Pulmonary artery endothelial cell (primary cell): ENCODE data around the gene SLC16A3. TPM values are rescaled to one million over a fixed set of nuclear protein-coding genes. Genes with fewer than 3 reads are reported as not detected.

Experiments
- DNase-seq: peaks from one replicate; pipeline ENCODE4 v3.0.0-alpha.2; 2011; ENCODE audit warnings: low read depth, low spot score
- total RNA-seq: library from RNA; depleted of rRNA; stranded (reverse); fragments of >200 nt; gene quantifications from 2 replicates; pipeline ENCODE4 v1.2.3, GENCODE V29; 2014

The SLC16A3 gene
- total RNA-seq, 1 donor from 2014 or later, result 101 TPM

DNA sequence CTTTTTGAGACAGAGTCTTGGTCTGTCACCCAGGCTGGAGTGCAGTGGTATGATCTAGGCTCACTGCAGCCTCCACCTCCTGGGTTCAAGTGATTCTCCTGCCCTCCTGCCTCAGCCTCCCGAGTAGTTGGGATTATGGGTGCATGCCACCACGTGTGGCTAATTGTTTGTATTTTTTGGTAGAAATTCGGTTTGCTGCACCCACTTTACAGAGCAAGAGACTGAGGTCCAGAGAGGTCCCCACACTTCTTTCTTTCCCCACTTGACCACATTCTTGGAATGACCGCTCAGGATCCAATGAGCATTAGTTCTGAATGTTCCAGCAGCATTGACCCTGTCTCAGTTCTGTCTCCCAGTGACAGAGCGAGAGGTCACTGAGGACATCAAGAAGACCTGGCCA is 5.3 kb upstream of the SLC16A3 start:
- no peak for DNase-seq

DNA sequence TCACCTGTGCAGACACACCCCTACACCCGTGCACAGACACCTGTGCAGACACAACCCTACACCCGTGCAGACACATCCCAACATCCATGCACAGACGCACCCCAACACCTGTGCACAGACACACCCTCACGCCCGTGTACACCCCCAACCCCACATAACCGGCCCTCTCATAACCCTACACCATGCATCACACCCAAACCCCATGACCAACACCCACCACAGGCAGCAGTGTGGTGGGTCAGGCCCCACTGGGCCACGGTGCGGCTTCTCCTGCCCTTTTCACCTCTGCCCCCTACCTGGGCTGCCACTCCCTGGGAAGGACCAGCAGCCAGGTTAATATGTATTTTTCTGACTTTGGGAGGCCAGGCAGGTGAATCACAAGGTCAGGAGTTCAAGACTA is 4.2 kb upstream of the SLC16A3 start:
- no peak for DNase-seq

DNA sequence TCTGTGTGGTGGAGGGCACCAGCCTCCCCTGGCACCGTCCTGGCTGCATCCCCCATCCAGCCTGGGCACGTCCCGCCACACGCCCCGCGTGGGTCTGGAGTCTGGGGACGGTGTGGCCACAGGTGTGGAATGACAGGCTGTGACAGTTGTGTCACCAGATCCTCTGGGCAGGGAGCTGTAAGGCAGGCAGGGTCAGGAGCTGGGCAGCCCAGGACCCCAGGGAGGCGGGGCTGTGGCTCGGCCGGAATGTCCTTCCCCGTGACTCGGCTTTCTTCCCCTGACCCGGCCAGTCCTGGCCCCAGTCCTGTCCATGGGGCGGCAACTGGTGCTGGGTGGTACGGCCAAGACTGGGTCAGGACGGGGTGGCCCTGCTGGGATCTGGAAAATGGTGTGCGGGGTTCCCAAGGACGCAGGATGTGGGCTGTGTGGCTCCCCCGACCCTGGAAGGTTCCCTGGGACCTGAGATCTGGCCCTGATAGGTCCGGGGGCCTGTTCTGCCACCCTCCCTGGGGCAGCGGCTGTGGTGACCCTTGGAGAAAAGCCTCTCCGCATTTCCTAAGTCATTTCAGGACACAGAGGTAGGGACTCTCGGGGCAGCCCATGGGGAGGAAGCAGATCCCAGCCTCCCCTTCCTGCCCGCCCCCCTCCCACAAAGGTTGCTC is 3.3 kb upstream of the SLC16A3 start:
- no peak for DNase-seq

DNA sequence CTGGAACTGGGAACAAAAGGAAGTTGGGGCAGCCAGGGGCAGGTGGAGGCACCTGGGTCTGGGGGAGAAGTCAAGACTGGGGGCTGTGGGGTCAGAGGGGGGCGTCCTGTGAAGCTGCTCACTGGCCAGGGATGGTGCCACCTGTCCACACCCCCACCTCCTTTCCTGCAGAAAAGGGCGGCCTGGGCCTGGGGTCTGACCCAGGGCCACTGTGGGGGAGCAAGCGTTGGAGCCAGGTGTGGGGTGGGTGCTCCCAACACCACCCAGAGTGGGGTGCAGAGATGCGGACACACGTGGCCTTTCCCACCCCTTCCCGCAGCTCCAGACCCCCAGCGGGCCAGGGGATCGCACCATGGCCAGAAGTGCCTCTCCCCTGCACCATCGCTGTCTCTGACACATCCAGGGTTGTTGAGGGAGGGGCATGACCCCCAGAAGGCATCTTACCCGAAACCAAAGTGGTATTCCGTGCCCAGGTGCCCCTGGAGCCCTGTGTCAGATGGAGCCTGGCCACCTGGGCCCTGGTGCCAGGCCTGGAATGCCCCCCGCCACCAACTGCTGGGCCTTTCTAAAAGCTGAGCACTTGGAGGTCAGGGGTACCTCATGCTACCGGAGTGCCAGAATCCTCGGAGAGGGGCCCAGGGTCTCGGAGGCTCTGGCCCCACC is 2.6 kb upstream of the SLC16A3 start:
- DNase-seq, result no peak

DNA sequence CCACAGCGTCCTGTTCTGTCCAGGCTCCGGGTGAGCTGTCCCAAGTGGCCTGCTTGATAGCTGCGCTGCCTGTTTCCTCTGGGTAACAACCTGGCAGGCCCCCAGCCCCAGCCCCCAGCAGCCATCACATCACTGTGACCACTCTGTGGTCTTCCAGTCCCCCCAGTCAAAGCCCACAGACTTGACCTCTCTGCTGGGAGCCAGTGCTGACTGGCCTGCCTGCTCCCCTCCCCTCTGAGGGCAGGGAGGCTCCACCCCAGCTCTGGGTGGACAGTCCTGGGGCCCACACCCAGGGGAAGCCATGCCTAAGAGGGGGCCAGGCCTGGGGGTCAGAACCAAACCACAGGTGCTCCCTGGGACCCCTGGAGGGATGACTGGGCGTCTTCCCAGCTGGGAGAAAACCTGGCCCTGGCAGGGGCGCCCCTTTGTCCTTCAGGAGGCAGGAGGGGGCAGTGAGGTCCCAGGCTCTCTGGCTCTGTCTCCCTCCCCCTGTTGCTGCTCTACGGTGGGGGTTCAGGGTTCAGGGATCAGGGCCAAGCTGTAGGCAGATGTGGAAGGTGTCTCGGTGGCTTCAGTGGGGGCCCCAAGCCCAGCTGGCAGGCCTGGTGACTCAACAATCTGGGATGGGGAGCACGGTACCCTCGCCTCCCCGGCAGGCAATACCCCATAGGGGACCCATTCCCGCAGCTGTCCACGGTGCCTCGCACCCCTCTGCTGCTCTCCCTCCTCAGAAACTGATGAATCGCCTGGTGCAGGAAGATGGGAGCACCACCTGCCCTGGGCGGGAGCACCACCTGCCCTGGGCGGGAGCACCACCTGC is 1.8 kb upstream of the SLC16A3 start:
- DNase-seq, result no peak

DNA sequence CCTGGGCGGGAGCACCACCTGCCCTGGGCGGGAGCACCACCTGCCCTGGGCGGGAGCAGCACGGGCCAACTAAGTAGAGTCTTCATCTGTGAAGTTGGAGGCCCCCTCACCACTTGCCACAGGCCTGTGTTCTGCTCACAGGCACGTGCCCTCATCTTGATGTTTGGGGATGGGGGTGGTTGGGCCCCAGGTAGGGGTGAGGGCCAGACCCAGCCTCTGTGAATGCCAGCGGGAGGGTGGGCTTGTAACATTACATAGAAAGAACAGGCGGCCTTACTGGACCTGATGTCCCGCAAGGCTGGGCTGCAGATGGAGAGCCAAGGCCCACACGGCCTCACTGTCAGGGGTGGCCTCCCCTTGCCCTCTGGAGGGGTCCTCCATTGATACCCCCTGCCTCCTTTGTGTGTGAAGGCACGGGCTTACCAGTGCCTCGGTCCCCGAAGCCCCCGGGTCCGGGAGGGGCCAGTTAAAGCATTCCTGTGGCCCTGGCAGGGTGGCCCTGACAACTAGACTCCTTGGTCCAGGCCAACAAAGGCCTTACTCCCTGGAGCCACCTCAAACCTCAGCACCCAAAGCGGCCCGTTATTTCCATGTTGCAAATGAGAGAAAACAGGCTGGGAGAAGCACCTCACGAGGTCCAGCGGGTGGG is 1.1 kb upstream of the SLC16A3 start:
- no peak for DNase-seq

DNA sequence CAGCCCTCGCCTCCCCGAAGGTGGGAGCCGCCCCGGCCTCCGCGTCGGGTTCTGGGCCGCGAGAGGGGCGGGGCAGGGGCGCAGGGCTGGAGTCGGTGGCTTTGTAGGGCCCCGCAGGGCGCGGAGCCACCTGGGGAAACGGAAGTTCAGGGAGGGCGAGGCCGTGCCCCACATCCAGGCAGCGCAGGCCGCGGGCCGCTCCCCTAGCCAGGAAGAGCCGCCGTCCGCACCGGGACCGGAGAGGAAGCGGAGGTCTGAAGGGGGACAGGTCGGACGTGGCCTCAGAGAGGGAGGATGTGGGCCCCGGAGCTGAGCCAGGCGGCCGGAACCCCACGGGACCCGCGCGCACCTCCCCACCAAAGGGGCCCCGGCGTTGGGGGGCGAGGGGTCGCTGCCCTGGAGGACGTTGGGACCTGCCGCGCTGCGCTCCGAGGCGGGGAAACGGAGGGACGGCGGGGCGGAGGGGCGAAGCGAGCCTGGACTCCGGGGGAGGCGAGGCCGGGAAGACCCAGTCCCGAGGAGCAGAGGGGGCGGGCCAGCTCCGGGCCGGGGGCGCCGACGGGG is 482 bp upstream of the SLC16A3 start:
- no peak for DNase-seq

DNA sequence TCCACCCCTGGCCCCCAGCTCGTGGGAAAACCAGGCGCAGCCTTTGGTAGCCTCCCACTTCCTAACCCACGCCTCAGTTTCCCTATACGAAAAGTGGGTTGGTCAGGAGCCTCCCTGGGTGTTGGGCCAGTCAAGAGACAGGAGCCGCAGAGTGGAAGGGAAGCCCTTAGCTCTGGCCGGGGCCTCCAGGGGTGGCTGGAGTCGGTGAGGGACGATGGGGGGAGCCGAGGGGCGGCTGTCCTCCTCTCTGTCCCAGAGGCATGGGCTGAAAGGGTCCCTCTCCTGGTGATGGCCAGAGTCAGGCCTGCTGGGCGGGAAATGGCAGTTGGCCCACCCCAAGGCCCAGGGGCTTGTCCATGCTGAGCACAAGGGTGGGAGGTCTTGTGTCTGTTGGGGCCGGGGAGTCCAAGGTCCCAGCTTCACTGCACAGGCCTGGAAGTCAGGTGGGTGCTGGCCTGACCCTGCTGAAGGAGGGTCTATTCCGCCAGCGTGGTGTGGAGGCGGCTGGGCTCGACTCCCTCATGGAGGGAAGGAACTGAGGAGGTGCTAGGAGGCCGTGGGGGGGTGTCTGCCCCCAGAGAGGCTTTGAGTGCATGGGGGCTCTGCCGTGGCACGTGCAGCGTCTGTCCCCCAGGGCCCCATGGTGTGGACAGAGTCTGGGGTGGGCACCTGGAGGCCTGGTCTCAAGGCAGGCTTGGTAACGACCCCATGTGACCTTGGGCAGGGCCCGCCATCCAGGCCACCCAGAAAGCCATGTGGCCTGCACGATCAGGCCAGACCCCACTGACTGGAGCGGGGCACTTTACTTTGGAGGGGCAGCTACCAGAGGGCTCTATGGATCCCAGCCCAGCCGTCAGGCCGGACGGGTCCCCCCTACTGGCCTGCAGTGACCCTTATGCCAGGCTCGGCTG is 1.1 kb downstream of the SLC16A3 start:
- DNase-seq, result no peak

DNA sequence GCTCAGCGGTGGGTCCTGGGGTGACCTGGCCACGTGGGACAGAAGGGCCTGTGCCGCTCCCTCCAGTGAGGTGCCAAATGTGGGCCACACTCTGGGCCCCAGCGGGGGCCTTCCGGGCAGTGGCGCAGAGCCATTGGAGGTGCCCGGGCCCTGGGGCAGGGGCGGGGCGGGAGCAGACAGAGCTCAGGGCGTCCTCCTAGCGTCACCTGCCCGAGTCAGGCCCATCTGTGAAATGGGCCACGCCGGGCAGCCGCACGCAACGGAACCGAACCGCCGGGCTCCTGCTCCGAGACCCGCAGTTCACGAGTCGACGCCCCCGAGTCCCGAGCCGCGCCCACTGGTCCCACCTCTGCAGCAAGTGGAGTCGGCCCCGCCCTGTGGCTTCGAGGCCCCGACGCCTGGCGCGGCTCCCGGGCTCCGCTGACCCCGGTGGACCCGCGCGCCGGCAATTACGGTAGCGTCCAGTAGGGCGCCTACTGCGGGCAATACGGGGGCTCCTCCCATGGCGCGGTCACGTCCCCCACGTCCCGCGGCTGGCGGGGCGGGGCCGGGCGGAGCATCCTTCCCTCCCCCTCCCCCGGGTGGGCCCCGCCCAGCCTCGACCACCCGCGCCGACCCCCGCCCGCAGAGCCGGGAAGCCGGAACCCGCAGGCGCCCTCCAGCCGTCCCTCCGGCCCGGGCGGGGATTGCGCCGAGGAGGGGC is 1.9 kb downstream of the SLC16A3 start:
- no peak for DNase-seq

DNA sequence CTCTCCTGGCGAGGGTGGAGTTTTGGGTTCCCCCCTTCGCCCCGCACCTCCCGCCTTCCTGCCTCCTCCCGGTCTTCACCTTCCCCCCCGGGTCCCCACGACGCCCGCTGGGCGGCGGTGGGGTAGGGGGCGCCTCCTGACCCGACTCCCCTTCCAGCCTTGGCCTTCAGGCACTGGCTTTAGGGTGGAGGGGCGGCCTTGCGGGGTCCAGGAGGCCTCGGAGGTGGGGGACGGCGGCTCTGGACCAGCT is 2.4 kb downstream of the SLC16A3 start:
- DNase-seq, result no peak

DNA sequence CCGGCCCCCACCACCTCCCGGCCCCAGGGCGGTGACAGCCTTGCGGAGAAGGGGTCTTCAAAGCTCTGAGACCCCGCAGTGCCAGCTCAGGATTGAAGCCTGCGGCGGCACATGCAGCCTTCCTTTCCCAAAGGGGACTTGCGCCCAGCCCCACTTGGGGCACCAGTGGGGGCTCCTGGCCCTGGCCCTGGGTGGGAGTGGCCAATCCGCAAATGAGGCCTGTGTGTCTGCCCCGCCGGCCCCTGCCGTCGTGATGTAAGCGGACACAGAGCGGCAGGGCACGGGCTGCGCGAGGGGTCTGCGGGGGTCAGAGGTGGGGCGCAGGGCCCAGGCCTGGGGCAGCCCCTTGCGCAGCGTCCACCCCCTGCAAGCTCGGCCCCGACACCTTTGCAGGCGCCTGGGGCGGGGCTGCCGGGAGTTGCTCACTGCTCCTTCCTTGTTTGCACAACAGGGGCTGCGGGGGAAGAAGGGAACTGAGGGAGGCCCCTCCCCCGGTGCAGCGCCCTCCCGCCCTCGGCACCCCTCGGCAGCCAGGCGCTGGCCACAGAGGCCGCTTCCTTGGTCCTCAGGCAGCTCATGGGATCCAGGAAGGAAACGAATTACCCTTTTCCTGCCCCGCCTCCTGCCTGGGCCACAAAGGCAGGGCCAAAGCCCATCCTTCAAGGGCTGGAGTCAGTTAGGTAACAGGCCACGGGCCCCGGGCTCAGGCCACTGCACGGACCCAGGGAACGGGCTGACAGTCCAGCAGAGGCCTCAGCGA is 2.9 kb downstream of the SLC16A3 start:
- DNase-seq, result no peak

DNA sequence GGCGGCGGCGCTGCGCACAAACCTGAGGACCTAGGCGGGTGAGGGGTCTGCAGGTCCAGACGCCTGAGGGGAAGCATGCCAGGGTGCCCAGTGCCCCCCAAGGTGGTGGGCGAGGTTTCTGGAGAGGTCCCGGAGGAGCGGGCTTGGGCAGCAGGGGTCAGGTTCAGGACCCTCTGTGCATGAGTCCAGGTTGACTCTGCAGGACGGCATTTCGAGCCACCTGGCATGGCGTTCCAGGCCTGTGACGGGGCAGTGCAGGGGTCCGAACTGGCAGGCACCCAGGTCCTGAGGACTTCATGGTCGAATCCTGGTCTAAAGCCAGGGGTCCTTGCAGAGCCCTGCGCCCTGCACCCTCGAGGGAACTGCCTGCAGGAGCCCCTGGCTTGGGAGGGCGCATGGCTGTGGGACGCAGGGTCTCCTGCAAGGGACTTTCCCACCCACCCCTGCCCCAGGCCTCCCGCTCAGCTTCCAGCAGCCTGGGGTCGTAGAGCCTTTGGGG is 3.5 kb downstream of the SLC16A3 start:
- no peak for DNase-seq

DNA sequence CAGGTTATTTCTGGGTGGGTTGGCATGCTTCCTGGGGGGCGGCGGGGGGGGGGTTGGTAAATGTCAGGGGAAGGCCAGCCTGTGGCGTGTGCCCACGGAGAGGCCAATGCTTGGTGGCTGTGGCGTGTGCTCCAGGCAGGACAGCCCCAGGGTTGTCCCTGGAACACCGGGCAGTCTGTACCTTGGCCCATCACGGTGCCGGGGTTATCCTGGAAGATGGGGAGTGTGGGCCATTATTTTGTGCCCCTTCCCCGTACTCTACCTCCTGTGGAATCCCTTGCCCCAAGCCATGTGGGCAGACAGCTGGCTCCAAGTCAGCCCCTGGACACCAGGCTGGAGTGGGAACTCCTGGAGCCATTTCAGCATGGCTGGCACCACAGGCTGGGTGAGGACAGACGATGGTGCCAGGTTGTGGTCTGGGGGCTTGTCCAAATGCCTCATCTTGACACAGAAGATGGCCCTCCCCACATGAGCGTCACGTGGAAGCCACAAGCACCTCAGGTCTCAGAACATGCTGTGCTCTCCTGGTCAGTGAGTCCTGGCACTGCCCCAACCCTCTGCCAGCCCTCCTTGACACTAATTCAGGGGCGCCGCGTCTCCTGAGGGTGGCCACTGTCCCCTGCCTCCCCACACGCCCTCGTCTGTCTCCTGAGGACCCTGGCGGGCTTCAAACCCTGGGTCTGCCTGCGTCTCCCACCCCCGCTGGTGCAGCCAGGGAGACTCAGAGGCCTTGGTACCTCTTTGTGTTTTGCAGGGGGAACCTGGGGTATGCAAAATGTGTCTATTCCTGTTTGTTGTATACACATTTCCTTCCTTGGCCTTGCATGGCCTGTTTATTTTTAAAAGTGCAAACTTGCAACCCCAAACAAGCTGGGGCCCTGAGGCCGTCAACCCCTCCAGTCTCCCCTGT is 4.3 kb downstream of the SLC16A3 start:
- DNase-seq, result no peak

DNA sequence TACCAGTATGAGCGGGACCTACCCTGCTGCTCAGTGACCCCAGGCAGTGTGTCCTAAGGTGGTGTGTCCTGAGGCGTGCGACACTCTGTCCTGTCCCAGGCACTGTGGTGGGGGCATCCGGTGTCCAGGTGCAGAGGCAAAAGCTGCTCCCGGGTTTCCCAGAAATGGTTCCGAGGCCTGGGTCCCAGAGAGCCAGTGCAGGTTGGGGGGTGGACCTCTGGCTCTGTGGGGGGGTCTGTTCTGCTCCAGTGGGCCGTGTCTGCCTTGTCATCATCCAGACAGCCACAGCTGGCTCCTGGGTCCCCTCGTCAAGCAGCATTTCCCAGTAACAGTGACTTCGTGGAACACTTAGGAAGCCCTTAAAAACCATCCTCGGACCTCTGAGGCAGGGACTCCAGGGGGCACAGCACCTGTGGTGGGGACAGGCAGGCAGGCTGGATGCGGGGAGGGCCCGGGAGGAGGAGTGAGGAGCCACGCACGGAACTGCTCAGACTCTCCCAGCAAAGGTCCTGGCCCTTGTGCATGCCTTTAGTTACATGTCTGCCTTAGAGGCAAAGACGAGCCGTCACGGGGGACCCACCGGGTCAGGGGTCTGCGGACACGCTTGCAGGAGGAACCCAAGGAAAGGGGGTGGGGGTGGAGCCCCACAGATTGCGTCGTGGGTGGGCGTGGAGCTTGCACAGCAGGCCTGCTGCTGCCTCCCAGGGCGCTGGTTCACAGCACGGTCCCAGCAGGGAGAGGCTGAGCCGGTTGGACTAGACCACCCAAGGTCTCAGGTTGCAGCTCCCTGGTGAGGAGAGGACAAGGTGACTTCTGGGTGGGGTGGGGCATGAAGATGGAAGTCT is 5.6 kb downstream of the SLC16A3 start:
- no peak for DNase-seq

DNA sequence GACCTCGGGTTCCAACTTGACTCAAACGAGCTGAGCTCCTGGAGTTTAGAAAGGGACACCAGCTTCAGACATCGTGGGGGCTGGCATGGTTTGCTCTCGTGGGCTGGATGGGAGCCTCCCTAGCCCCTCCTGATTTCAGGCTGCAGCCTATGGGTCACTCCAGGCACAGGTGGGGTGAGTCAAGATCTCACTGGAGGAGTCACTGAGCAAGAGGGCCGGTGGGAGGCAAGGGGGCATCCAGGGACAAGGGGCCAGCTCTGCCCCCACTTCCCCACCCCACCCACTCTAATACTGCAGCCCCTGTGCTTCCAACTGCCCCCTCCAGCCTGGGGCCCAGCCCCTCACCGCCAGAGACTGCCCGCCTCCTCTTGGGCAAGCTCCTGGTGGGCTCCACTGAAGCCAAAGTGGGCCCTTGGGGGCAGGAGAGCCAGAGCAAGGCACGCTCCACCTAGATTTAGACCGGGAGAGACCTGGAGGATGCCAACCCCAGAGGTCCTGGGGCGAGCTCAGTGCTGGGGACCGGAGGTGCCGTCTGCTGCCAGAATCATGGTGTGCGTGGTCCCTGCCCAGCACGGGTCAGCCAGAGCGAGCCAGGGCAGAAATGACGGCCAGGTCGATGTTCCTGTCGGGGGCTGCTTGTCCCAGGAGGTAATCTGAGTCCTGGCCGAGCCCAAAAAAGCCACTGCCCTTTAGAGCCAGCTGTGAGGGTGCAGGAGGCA is 6.4 kb downstream of the SLC16A3 start:
- no peak for DNase-seq

DNA sequence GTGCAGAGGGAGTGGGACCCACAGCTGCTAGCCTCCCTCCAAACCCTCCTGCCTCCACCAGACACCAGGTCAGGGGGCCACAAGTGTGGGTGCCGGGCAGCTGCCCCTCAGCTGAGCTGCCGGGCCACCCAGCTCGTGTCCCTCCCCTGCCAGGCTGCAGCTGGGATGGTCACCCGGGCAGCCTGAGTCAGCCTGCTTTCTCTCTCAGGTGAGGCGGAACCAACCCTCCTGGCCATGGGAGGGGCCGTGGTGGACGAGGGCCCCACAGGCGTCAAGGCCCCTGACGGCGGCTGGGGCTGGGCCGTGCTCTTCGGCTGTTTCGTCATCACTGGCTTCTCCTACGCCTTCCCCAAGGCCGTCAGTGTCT is 6.9 kb downstream of the SLC16A3 start:
- no peak for DNase-seq
